ENCODE measurements around the gene INHBE. TPM values are rescaled to one million over a fixed set of nuclear protein-coding genes. Genes with fewer than 3 reads are reported as not detected.

The INHBE gene
- polyA plus RNA-seq, 1 donor from 2014 or later: 2.3 TPM

- no peaks in the 10 kb centered on the region for H3K36me3 ChIP-seq (ENCODE audit: insufficient read depth, low read length)
- H2AFZ ChIP-seq (ENCODE audit: low read depth, low read length): no peak within 1 kb of the TSS
Measured at GRCh38 chr12:57434517-57435223, 20.4 kb upstream of the INHBE start, which contains the start of gene INHBC. Gene INHBC (plus strand): TSS chr12:57434784. CDS start chr12:57434887, 103 bp downstream.

GRCh38 chr12:57435293-57435692 is 19.8 kb upstream of the INHBE start:
- Histone ChIP-seq H3K27ac (ENCODE audit: low read length) (no peak overlapping the region), H3K27me3 (ENCODE audit: insufficient read depth, low read depth, low read length) (no peaks in the 10 kb centered on the region), H3K9ac (ENCODE audit: low read length) (no peak overlapping the region), H3K79me2 (replicated peaks; ENCODE audit: insufficient read depth, low read length) (no peaks in the 10 kb centered on the region), H2AFZ (ENCODE audit: low read depth, low read length) (no peak overlapping the region), H4K20me1 (ENCODE audit: insufficient read depth) (no peaks in the 10 kb centered on the region), H3K4me2 (ENCODE audit: low read length) (no peak overlapping the region), H3K9me2 (ENCODE audit: insufficient read depth, low read length) (no peaks in the 10 kb centered on the region), H3F3A (ENCODE audit: insufficient read depth, low read length, poor library complexity, severe bottlenecking) (no peaks in the 10 kb centered on the region), H3K36me3 (ENCODE audit: insufficient read depth, low read length) (no peaks in the 10 kb centered on the region), H3K9me3 (ENCODE audit: low read length) (no peaks in the 10 kb centered on the region), H3K4me3 (ENCODE audit: low read length) (no peak overlapping the region)
- TF ChIP-seq EZH2 (IDR thresholded peaks at IDR 0.05; ENCODE audit: borderline replicate concordance, insufficient read depth, low read length, poor library complexity, severe bottlenecking): no peak
- TF ChIP-seq EP300 (conservative IDR thresholded peaks at IDR 0.05; ENCODE audit: poor library complexity, severe bottlenecking): no peak
- no peak for TF ChIP-seq TAF1 (IDR thresholded peaks at IDR 0.05; ENCODE audit: low read depth)
- no peak for TF ChIP-seq REST (IDR thresholded peaks at IDR 0.05; ENCODE audit: borderline replicate concordance)
- TF ChIP-seq MXI1 (conservative IDR thresholded peaks at IDR 0.05; ENCODE audit: poor library complexity, severe bottlenecking): no peak

More at GRCh38 chr12:57434517-57435223, 20.4 kb upstream of the INHBE start, which contains the start of gene INHBC:
- no peaks in the 10 kb centered on the region for H4K20me1 ChIP-seq (ENCODE audit: insufficient read depth)
- no peaks in the 10 kb centered on the region for H3K9me3 ChIP-seq (ENCODE audit: low read length)
- no peak within 1 kb of the TSS for H3K9ac ChIP-seq (ENCODE audit: low read length)
- TF ChIP-seq SMC3 (conservative IDR thresholded peaks at IDR 0.05; ENCODE audit: poor library complexity) (no peak), CTCF (IDR thresholded peaks at IDR 0.05; ENCODE audit: poor library complexity, severe bottlenecking) (no peak), POLR2AphosphoS5 (IDR thresholded peaks at IDR 0.05) (no peak), TAF1 (IDR thresholded peaks at IDR 0.05; ENCODE audit: low read depth) (no peak), REST (IDR thresholded peaks at IDR 0.05; ENCODE audit: borderline replicate concordance) (no peak), EP300 (conservative IDR thresholded peaks at IDR 0.05; ENCODE audit: poor library complexity, severe bottlenecking) (no peak), EZH2 (IDR thresholded peaks at IDR 0.05; ENCODE audit: borderline replicate concordance, insufficient read depth, low read length, poor library complexity, severe bottlenecking) (no peak), MXI1 (conservative IDR thresholded peaks at IDR 0.05; ENCODE audit: poor library complexity, severe bottlenecking) (no peak), RAD21 (conservative IDR thresholded peaks at IDR 0.05) (no peak)
- H3K27me3 ChIP-seq (ENCODE audit: insufficient read depth, low read depth, low read length): no peaks in the 10 kb centered on the region
- H3K4me2 ChIP-seq (ENCODE audit: low read length): no peak within 1 kb of the TSS
- no peaks in the 10 kb centered on the region for H3F3A ChIP-seq (ENCODE audit: insufficient read depth, low read length, poor library complexity, severe bottlenecking)
- no peak within 1 kb of the TSS for H3K4me3 ChIP-seq (ENCODE audit: low read length)
- no peak within 1 kb of the TSS for H3K27ac ChIP-seq (ENCODE audit: low read length)
- no peaks in the 10 kb centered on the region for H3K9me2 ChIP-seq (ENCODE audit: insufficient read depth, low read length)
- peaks cover 6% of the 10 kb centered on the region for H3K79me2 ChIP-seq (replicated peaks; ENCODE audit: insufficient read depth, low read length)

Data from neural cell (in vitro differentiated cells).